Panc1 (cell line): Measurements from ENCODE around the gene FRYL.

Experiments
- CTCF ChIP-seq: fragments of 450-650 bp; IDR thresholded peaks from 2 replicates; pipeline ENCODE4 v1.5.1; 2017; ENCODE audit warnings: mild to moderate bottlenecking
- POLR2AphosphoS5 ChIP-seq: IDR thresholded peaks from 2 replicates; pipeline ENCODE4 v1.6.1; 2012; ENCODE audit warnings: mild to moderate bottlenecking, low read depth, low read length, moderate library complexity

DNA sequence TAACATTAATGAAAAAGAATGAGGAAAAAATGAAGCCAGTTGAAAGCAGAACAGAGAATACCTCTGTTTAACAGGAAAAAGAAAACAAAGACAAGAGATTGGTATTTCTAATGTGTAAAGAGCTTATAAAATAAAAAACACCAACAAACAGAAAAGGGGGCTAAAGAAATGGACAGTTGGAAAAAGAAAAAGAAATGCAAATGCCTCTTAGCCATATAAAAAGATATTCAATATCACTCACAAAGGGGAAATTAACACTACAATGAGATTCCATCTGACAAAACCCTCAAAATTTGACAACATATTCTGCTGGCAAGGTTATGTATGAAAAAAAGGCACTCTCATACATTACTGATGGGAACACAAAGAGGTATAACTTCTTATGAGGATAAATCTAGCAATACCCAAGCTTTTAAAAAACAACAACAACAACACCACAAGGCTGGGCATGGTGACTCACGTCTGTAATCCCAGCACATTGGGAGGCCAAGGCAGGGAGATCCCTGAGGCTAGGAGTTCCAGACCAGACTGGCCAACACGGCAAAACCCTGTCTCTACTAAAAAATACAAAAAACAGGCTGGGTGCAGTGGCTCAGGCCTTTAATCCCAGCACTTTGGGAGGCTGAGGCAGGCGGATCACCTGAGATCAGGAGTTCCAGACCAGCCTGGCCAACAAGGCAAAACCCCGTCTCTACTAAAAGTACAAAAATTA is 75.8 kb downstream of the FRYL start:
- TF ChIP-seq POLR2AphosphoS5 (no peak), CTCF (no peak)
